ENCODE results near the gene GSK3A. TPM values are rescaled to one million over a fixed set of nuclear protein-coding genes. Genes with fewer than 3 reads are reported as not detected.
A peak's percentile ranks its signal among the peaks of the same experiment; 100 is the strongest.

Gene GSK3A
- total and polyA plus RNA-seq, 9 of the 15 experiments (the other 6 are each of a cell fraction or from before 2014, with no cell fraction given), result 0.62 to 90.7 (median 33.3) TPM

- no peak for TF ChIP-seq ZNF277 (CRISPR knock-in tag; IDR thresholded peaks at IDR 0.05; ENCODE audit: borderline replicate concordance)
- no peak for TF ChIP-seq ZKSCAN8 (CRISPR knock-in tag; IDR thresholded peaks at IDR 0.05)
- TF ChIP-seq ZNF184 (CRISPR knock-in tag; IDR thresholded peaks at IDR 0.05), result no peak
- no peak for TF ChIP-seq NR0B1 (IDR thresholded peaks at IDR 0.05; ENCODE audit: partially characterized antibody)
- no peak for TF ChIP-seq GTF2F1 (IDR thresholded peaks at IDR 0.05; ENCODE audit: low read depth, low read length)
- TF ChIP-seq ZBTB49 (CRISPR knock-in tag; IDR thresholded peaks at IDR 0.05; ENCODE audit: borderline replicate concordance), result no peak
- TF ChIP-seq THRB (CRISPR knock-in tag; conservative IDR thresholded peaks at IDR 0.05), result no peak
- no peak for TF ChIP-seq KDM5B (IDR thresholded peaks at IDR 0.05; ENCODE audit: insufficient replicate concordance, low read depth, low read length)
- peak; percentile 26; the same call in 1 of the 2 replicates for TF ChIP-seq FOSL1 (tag; conservative IDR thresholded peaks at IDR 0.05)
- no peak for TF ChIP-seq SMAD3 (CRISPR knock-in tag; conservative IDR thresholded peaks at IDR 0.05)
- TF ChIP-seq ZBTB8A (IDR thresholded peaks at IDR 0.05; ENCODE audit: partially characterized antibody), result no peak
- no peak for TF ChIP-seq STAT5B (CRISPR knock-in tag; IDR thresholded peaks at IDR 0.05)
- no peak for TF ChIP-seq ETV1 (tag; conservative IDR thresholded peaks at IDR 0.05; ENCODE audit: low read depth)
- no peak for TF ChIP-seq TARDBP (IDR thresholded peaks at IDR 0.05)
- TF ChIP-seq SRSF3 (IDR thresholded peaks at IDR 0.05; ENCODE audit: insufficient read depth, low read length), result no peak
- no peak for TF ChIP-seq GATA2 (CRISPR knock-in tag; IDR thresholded peaks at IDR 0.05)
- TF ChIP-seq U2AF1 (optimal IDR thresholded peaks at IDR 0.05; ENCODE audit: low read depth, low read length), result no peak
- TF ChIP-seq SMARCA5 (IDR thresholded peaks at IDR 0.05), result no peak
- TF ChIP-seq YBX1 (IDR thresholded peaks at IDR 0.05), result no peak
- TF ChIP-seq ZBTB1 (CRISPR knock-in tag; IDR thresholded peaks at IDR 0.05; ENCODE audit: borderline replicate concordance, low read depth), result no peak
- no peak for TF ChIP-seq ZEB2 (IDR thresholded peaks at IDR 0.05)
- no peak for TF ChIP-seq ELF2 (CRISPR knock-in tag; IDR thresholded peaks at IDR 0.05)
- TF ChIP-seq PKNOX1 (IDR thresholded peaks at IDR 0.05), result no peak
- no peak for TF ChIP-seq SNIP1 (IDR thresholded peaks at IDR 0.05; ENCODE audit: low read depth)
Measured at GRCh38 chr19:42184401-42184861, 58.0 kb downstream of the GSK3A start (continued).
